NCI-H187 (cell line): Measurements from ENCODE around the gene APOA5.
A peak's percentile ranks its signal among the peaks of the same experiment; 100 is the strongest.

ENCODE experiments used
- DNase-seq, 2 experiments: peaks; one replicate each; lab custom pipeline; 2025; lab: John Stamatoyannopoulos, UW

The APOA5 gene

DNA sequence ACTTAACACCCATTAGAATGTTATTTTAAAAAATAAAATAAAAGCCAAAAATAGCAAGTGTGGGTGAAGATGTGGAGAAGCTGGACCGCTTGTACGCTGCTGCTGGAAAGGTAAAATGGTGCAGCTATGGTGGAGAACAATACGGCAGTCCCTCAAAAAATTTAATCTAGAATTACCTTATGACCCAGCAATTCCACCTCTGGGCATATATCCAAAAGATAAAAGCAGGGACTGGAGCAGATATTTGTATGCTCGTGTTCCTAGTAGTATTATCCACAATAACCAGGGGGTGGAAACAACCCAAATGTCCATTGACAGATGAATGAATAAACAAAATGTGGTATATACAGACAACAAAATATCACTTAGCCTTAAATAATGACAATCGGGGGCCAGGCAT is 6.1 kb upstream of the APOA5 start:
- no peak for DNase-seq

GRCh38 chr11:116796548-116796947 is 4.9 kb upstream of the APOA5 start:
- no peak for DNase-seq

GRCh38 chr11:116794851-116795250 is 3.2 kb upstream of the APOA5 start:
- DNase-seq, result no peak

- DNase-seq, result no peak
Observed at GRCh38 chr11:116793772-116794097, 2.1 kb upstream of the APOA5 start.

DNA sequence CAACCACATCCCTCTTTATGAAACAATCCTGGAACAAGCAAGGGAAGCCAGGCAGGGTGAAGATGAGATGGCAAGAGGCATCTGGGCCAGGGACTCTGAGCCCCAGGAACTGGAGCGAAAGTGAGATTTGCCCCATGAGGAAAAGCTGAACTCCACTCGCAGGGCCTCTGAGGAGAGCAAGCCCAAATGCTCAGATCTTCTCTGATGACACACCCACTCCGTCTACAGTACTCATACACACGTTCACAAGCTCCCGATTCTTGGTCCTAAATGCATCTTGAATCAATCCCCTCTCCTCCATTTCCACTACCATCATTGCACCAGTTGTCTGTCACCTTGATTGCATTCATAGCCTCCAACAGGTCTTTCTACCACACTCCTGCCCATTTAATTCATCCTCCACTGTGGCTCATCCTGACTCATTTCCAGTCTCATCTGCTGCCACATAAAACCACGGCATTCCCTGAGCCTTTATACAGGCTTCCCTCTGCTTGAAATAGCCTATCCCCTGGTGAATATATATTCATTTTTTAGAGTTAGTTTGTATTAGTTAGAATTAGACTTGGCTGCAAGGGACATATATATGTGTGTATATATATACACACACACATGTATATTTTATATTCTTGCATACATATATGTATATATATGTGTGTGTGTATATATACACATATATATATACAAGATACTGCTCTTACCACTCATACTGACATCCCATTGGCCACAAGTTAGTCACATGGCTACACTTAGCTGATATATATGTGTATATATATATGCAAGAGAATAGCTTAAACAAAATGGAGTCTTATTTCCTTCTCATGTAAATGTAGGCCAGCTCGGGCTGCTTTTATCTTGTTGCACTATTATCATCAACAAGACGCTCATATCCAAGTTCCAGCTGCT is 1.4 kb upstream of the APOA5 start:
- no peak for DNase-seq

- DNase-seq, result no peak
Observed at GRCh38 chr11:116792144-116792868, 627 bp upstream of the APOA5 start.

- peak in 1 of 2 experiments; percentile 44 for DNase-seq
Observed at GRCh38 chr11:116791002-116791812, 472 bp downstream of the APOA5 start.

DNA sequence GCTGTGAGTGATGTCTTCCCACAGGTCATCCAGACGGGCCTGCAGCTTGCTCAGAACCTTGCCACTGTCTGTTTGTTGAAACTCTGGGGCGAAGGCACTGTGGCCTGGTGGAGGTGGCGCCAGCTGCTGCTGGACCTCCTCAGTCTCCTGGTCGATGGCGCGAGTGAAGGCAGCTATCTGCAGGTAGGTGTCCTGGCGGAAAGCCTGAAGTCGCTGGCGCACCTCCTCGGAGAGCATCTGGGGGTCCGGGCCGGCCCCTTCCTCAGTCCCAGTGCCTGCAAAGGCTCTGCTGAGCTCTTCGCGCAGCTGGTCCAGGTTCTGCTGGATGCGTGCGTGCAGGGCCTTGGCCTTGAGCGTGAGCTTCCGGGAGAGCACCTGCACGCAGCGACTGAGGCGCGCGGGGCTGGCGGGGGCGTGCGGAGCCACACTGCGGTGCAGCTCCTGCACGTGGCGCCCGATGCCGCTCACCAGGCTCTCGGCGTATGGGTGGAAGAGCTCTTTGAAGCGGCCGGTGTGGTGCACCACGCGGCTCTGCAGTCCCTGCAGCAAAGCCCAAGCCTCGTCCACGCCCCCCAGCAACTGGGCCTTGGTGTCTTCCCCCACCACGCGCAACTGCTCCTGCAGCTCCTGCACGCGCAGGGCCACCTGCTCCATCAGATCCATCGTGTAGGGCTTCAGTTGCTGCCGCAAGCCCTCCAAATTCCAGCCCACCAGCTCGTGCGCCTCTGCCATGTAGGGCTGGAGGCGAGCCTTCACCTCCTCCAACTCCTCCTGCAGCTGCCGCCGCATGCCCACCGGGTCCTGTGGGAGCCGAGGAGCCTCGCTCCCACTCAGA is 1.3 kb downstream of the APOA5 start:
- DNase-seq, result no peak

DNA sequence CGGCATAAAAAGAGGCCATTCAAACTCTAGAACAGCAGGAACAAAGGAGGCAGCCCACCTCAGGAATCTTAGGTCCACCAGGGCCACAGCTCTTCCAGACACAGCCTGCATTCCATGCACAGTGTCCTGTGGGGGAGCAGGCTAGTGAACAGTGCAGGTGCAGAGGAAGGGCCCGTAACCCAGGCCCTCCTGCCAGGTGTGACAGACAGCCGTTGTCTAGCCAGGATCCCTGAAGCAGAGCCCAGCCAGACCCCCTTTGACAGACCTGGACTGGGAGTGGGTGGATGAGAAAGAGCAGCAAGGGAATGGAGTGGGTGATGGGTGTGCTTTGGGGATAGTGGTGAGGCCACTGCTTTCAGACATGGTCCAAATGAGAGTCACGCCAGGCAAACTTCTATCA is 2.7 kb downstream of the APOA5 start:
- DNase-seq, result no peak

- DNase-seq, result no peak
Observed at GRCh38 chr11:116788534-116788933, 3.1 kb downstream of the APOA5 start.

- DNase-seq, result peak in 1 of 2 experiments; percentile 21
Observed at GRCh38 chr11:116787786-116788486, 3.7 kb downstream of the APOA5 start, which contains the start of gene ZPR1. ZPR1 (minus strand) TSS chr11:116788023; CDS start chr11:116787990, 33 bp downstream.

GRCh38 chr11:116787436-116787785 is 4.3 kb downstream of the APOA5 start:
- DNase-seq, result no peak

DNA sequence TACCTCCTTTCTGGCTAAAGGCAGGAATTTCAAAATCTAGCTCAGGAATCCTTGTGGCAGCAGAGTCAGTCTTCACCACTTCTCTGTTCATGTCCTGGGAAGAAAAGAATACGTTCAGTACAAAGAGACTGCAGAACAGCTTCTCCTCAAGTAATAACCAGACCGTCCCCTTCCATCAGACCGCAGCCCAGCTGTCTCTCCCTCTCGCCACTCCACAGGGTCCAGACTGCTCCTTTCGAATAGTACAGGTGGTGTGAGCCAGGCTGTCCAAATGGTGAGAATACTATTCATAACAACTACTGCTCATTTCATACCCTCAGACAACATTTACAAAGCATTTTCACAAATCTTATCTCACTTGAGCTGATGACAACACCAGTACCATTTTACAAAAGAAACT is 4.7 kb downstream of the APOA5 start:
- DNase-seq, result no peak

GRCh38 chr11:116786326-116786725 is 5.4 kb downstream of the APOA5 start:
- no peak for DNase-seq

- no peak for DNase-seq
Observed at GRCh38 chr11:116782728-116783127, 9.0 kb downstream of the APOA5 start.

DNA sequence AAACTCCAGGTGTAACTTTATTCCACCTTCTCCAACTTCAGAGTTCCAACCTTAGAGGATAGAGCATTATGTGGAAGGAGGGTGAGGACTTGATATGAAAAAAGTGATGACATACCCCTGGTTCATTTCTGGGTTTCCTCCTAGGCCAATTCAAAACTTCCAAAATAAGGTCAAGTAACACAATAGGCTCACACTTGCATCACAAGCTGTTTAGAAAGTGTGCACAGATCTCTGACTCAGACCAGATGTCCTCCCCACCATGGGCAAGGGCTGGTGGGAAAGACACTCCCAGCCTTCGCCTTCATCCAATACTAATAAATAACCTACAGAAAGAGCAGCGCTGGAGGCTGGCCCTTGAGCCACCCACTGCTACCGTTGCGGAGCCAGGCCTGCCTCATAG is 13.1 kb downstream of the APOA5 start:
- DNase-seq, result no peak

DNA sequence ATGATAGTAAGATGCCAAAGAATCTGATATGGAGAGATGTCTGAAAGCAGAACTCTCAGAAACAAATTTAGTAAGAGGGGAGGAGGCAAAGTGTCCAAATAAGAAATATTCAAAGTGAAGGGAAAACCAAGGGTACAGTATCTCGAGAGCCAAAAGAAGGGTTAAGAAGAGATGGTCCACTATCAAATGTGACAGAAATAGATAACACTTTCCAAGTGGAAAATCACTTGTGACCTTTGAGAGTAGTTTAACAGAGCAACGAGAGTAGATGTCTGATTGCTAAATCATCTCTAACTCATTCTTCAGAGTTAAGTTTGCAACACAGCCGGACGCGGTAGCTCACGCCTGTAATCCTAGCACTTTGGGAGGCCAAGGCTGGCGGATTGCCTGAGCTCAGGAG is 14.6 kb downstream of the APOA5 start:
- DNase-seq, result no peak

DNA sequence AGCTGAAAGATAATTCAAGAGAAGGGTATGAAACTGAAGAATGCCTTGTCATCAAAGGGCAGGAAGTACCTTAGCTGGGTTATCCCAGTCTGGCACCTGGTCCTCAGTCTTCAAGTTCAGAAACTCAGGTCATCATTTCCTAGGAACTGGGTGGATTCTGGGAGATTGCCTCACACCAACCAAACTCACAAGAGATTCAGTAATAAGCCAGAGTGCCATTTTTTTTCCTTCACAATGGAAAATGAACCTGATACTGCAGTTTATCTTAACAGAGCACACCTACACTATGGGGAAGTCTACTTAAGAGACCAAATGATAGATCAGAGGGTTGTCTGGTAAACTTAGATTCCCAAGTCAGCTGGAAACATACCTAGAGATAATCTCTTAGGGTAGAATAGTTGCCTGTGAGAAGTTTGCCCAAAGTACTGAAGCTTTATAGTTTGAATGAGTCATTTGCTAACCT is 15.1 kb downstream of the APOA5 start:
- no peak for DNase-seq

GRCh38 chr11:116775975-116776374 is 15.7 kb downstream of the APOA5 start:
- DNase-seq, result no peak

GRCh38 chr11:116774661-116775060 is 17.0 kb downstream of the APOA5 start:
- DNase-seq, result no peak
